CD4-positive, alpha-beta memory T cell (primary cell): ENCODE data around the gene RASA3. TPM values are rescaled to one million over a fixed set of nuclear protein-coding genes. Genes with fewer than 3 reads are reported as not detected.

ENCODE experiments used
- CTCF ChIA-PET: fragments of 350-600 bp; sonication (Branson Sonifier 250); formaldehyde crosslinking; loops from one replicate; lab custom pipeline; 2021; ENCODE audit warnings: inconsistent platforms; ENCODE audit not compliant: partially characterized antibody; lab: Charles Lee
- POLR2A ChIA-PET: fragments of 350-600 bp; sonication (Branson Sonifier 250); formaldehyde crosslinking; loops from one replicate; lab custom pipeline; 2021; ENCODE audit not compliant: partially characterized antibody; lab: Charles Lee
- DNase-seq, 5 donors: peaks; one replicate each; pipeline versions ENCODE4 v3.0.0 to v3.0.0-alpha.2; 2020 to 2022; ENCODE audit warnings: mixed read lengths in 1 of 5
- H3K27ac ChIP-seq: one replicate; pipeline ENCODE4 v1.7.0; 2013; ENCODE audit warnings: low read depth, low read length
- H3K27me3 ChIP-seq: 2 replicates; pipeline ENCODE4 v1.7.0; 2013; ENCODE audit warnings: mild to moderate bottlenecking, low read length, moderate library complexity; ENCODE audit not compliant: insufficient read depth
- H3K36me3 ChIP-seq: 2 replicates; pipeline ENCODE4 v1.7.0; 2013; ENCODE audit warnings: mild to moderate bottlenecking, low read length, moderate library complexity; ENCODE audit not compliant: insufficient read depth
- H3K4me1 ChIP-seq: 2 replicates; pipeline ENCODE4 v1.7.0; 2013; ENCODE audit warnings: mild to moderate bottlenecking, low read length, moderate library complexity; ENCODE audit not compliant: insufficient read depth
- H3K4me3 ChIP-seq, 2 donors: one replicate each; pipeline ENCODE4 v1.7.0; 2013; ENCODE audit warnings: low read length in 2 of 2, mild to moderate bottlenecking in 1 of 2
- H3K9me3 ChIP-seq, 2 donors: one replicate each; pipeline ENCODE4 v1.7.0; 2013; ENCODE audit warnings: low read length in 2 of 2, control low read depth in 1 of 2; ENCODE audit not compliant: control insufficient read depth in 1 of 2
- H3K27ac Mint-ChIP-seq, 7 donors: one replicate each; pipeline ENCODE4 v1.8.0; 2020 to 2021; ENCODE audit warnings: mixed read lengths in 7 of 7, mild to moderate bottlenecking in 6 of 7, inconsistent platforms in 3 of 7, moderate library complexity in 3 of 7
- H3K27me3 Mint-ChIP-seq, 2 donors: one replicate each; pipeline ENCODE4 v1.8.0; 2020 to 2021; ENCODE audit warnings: mixed read lengths in 2 of 2
- H3K36me3 Mint-ChIP-seq, 2 donors: one replicate each; pipeline ENCODE4 v1.8.0; 2020 to 2021; ENCODE audit warnings: mixed read lengths in 2 of 2, inconsistent platforms in 1 of 2, mild to moderate bottlenecking in 1 of 2
- H3K4me1 Mint-ChIP-seq, 4 donors: one replicate each; pipeline ENCODE4 v1.8.0; 2020 to 2021; ENCODE audit warnings: mixed read lengths in 4 of 4, mild to moderate bottlenecking in 1 of 4
- H3K4me3 Mint-ChIP-seq, 8 donors: one replicate each; pipeline ENCODE4 v1.8.0; 2020 to 2021; ENCODE audit warnings: mixed read lengths in 8 of 8, mild to moderate bottlenecking in 7 of 8, moderate library complexity in 6 of 8, inconsistent platforms in 3 of 8
- H3K9me3 Mint-ChIP-seq, 8 donors: one replicate each; pipeline ENCODE4 v1.8.0; 2020 to 2021; ENCODE audit warnings: mixed read lengths in 8 of 8, mild to moderate bottlenecking in 5 of 8, inconsistent platforms in 3 of 8, moderate library complexity in 1 of 8
- intact Hi-C: fragments of 100-400 bp; cut with micrococcal nuclease; formaldehyde crosslinking; loops from one replicate; pipeline ENCODE4 v1.15.1; 2023
- polyA plus RNA-seq, 2 donors: library from polyadenylated mRNA; unstranded; fragments of 300-500 nt; fragmentation: Illumina TruSeq; gene quantifications; one replicate each; pipeline ENCODE4 v1.2.3, GENCODE V29; 2021
- total RNA-seq, 2 experiments: library from RNA; stranded (reverse); gene quantifications; one replicate each; pipeline ENCODE4 v1.2.3, GENCODE V29; 2021

RASA3 gene
- total and polyA plus RNA-seq, 4 experiments from 2014 or later, result 65.5 to 174 (median 156) TPM

- no peak overlapping the region for H3K27ac ChIP-seq
- H3K9me3 Mint-ChIP-seq, result peaks cover 0 to 7% (median 0%) of the 10 kb centered on the region in 8 donors
- H3K36me3 ChIP-seq, result peaks cover 42% of the 10 kb centered on the region
- ChIA-PET CTCF (no interaction called here), POLR2A (no interaction called here)
- no peaks in the 10 kb centered on the region for H3K27me3 Mint-ChIP-seq
- no peak for DNase-seq
- intact Hi-C loops, result loop anchor here (10.0 kb wide), 1 partner anchor 57 kb away; no protein-coding TSS in a partner anchor
- H3K9me3 ChIP-seq, result no peaks in the 10 kb centered on the region
- H3K4me3 ChIP-seq, result no peak overlapping the region
- H3K4me1 ChIP-seq, result no peaks in the 10 kb centered on the region
- H3K4me3 Mint-ChIP-seq, result peak overlapping the region in 1 of 8 donors; percentile 17
- H3K36me3 Mint-ChIP-seq, result peaks cover 20 to 35% of the 10 kb centered on the region in 2 donors
- H3K27ac Mint-ChIP-seq, result peak overlapping the region in 2 of 7 donors; percentile 50 to 71
- H3K4me1 Mint-ChIP-seq, result peaks cover 2 to 12% (median 4%) of the 10 kb centered on the region in 4 donors
- H3K27me3 ChIP-seq, result no peaks in the 10 kb centered on the region
These were observed 124.9 kb downstream of the RASA3 start for GRCh38 chr13:114007566-114007965.

DNA sequence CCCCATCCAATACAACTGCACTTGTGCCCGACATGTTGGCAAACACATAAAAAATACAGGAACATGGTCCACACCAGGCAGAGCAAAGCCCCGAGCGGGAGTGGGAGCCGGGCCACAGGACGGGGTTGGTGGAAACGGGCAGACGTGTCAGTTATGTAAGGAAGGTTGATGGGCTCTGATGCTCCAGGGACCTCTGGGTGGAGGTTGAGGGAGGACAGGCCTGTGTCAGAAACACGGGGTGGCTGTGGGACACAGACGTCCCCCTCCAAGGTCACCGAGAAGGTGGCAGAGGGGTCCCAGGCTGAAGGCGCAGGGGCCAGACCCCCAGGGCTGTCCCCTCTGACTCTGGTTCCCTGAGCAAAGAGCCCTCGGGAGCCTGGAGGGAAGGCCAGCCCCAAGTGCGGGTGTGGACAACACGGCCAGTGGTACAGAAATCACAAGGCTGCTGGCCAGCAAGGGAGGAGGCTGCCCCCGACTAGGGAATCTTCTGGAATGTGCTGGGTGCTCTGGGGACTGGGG, 127.2 kb downstream of the RASA3 start:
- H3K27me3 ChIP-seq, result no peaks in the 10 kb centered on the region
- ChIA-PET POLR2A (no interaction called here), CTCF (no interaction called here)
- H3K4me1 ChIP-seq, result no peaks in the 10 kb centered on the region
- Mint-ChIP-seq H3K4me1 (peaks cover 0 to 6% (median 0%) of the 10 kb centered on the region in 4 donors), H3K4me3 (no peak overlapping the region), H3K27ac (peak overlapping the region in 3 of 7 donors; percentile 49 to 80 (median 51)), H3K36me3 (peaks cover 28 to 42% of the 10 kb centered on the region in 2 donors), H3K9me3 (peaks cover 0 to 1% (median 0%) of the 10 kb centered on the region in 8 donors), H3K27me3 (no peaks in the 10 kb centered on the region)
- H3K4me3 ChIP-seq, result no peak overlapping the region
- no peak overlapping the region for H3K27ac ChIP-seq
- peaks cover 44% of the 10 kb centered on the region for H3K36me3 ChIP-seq
- no peaks in the 10 kb centered on the region for H3K9me3 ChIP-seq
- DNase-seq, result no peak
- intact Hi-C loops, result loop anchor here (10.0 kb wide), 1 partner anchor 60 kb away; no protein-coding TSS in a partner anchor

- peak overlapping the region in 2 of 8 donors; percentile 42 to 45 for H3K4me3 Mint-ChIP-seq
- Histone ChIP-seq H3K36me3 (peaks cover 39% of the 10 kb centered on the region), H3K9me3 (no peaks in the 10 kb centered on the region), H3K4me3 (no peak overlapping the region), H3K27me3 (no peaks in the 10 kb centered on the region), H3K27ac (no peak overlapping the region), H3K4me1 (no peaks in the 10 kb centered on the region)
- POLR2A ChIA-PET, result no interaction called here
- peaks cover 31 to 43% of the 10 kb centered on the region in 2 donors for H3K36me3 Mint-ChIP-seq
- CTCF ChIA-PET, result no interaction called here
- intact Hi-C loops, result loop anchor here (10.0 kb wide), 1 partner anchor 60 kb away; no protein-coding TSS in a partner anchor
- no peak for DNase-seq
- peak overlapping the region in 3 of 7 donors; percentile 1 to 51 (median 49) for H3K27ac Mint-ChIP-seq
- no peaks in the 10 kb centered on the region for H3K27me3 Mint-ChIP-seq
- H3K9me3 Mint-ChIP-seq, result peaks cover 0 to 1% (median 0%) of the 10 kb centered on the region in 8 donors
- H3K4me1 Mint-ChIP-seq, result peaks cover 0 to 6% (median 0%) of the 10 kb centered on the region in 4 donors
These were observed 127.8 kb downstream of the RASA3 start for GRCh38 chr13:114004420-114005205.

GRCh38 chr13:114002771-114003321, 129.6 kb downstream of the RASA3 start:
- peaks cover 46% of the 10 kb centered on the region for H3K36me3 ChIP-seq
- Mint-ChIP-seq H3K27ac (peak overlapping the region in 2 of 7 donors; percentile 17 to 30), H3K36me3 (peaks cover 37 to 51% of the 10 kb centered on the region in 2 donors)

DNA sequence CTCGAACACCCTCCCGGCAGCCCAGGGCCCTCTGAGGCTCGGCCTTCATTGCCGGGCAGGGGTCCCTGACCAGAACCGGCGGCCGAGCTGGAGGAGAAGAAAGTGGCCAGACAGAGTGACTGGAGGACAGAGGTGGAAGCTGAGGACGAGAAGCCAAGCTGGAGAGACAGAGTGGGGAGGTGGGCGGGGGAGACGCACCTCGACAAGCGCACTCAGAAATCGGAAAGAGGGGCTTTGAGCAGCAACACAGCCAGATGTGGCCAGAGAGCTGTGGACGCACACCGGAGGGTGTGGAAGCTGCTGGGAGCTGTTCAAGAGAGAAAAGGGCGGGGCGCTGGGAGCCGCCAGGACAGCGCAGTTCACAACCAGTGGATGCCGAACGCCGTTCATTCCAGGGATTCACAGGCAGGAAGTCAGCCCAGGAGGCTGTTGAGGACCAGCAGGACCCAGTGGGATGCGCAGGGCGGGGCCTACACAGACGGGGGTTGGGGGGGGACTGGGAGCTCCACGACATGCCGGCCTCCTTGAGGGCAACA, 130.3 kb downstream of the RASA3 start:
- DNase-seq, result no peak
- ChIA-PET POLR2A (no interaction called here), CTCF (no interaction called here)
- Mint-ChIP-seq H3K27ac (peak overlapping the region in 2 of 7 donors; percentile 30 to 55), H3K9me3 (peaks cover 0 to 3% (median 0%) of the 10 kb centered on the region in 8 donors), H3K36me3 (peaks cover 43 to 55% of the 10 kb centered on the region in 2 donors), H3K4me1 (peaks cover 0 to 6% (median under 1%) of the 10 kb centered on the region in 4 donors), H3K27me3 (no peaks in the 10 kb centered on the region), H3K4me3 (no peak overlapping the region)
- Histone ChIP-seq H3K36me3 (peaks cover 53% of the 10 kb centered on the region), H3K4me1 (no peaks in the 10 kb centered on the region), H3K27me3 (no peaks in the 10 kb centered on the region), H3K9me3 (no peaks in the 10 kb centered on the region), H3K4me3 (no peak overlapping the region), H3K27ac (no peak overlapping the region)
- intact Hi-C loops, result loop anchor here (10.0 kb wide), 1 partner anchor 63 kb away; no protein-coding TSS in a partner anchor

More at GRCh38 chr13:114002771-114003321, 129.6 kb downstream of the RASA3 start:
- DNase-seq, result peak in 1 of 5 donors; percentile 33
- no peak overlapping the region for H3K4me3 ChIP-seq
- ChIA-PET POLR2A (interaction anchor here (0.6 to 1.4 kb wide), 6 partner anchors 9 to 293 kb away, joined by 3 to 4 read pairs (median 3); no protein-coding TSS in a partner anchor), CTCF (interaction anchor here (1.0 kb wide), 1 partner anchor 9 kb away, joined by 3 read pairs; no protein-coding TSS in a partner anchor)
- peaks cover 0 to 6% (median under 1%) of the 10 kb centered on the region in 4 donors for H3K4me1 Mint-ChIP-seq
- peaks cover 0 to 1% (median 0%) of the 10 kb centered on the region in 8 donors for H3K9me3 Mint-ChIP-seq
- no peaks in the 10 kb centered on the region for H3K27me3 ChIP-seq
- H3K4me3 Mint-ChIP-seq, result no peak overlapping the region
- no peaks in the 10 kb centered on the region for H3K4me1 ChIP-seq
- no peaks in the 10 kb centered on the region for H3K9me3 ChIP-seq
- H3K27ac ChIP-seq, result no peak overlapping the region
- intact Hi-C loops, result loop anchor here (10.0 kb wide), 1 partner anchor 62 kb away; no protein-coding TSS in a partner anchor
- H3K27me3 Mint-ChIP-seq, result no peaks in the 10 kb centered on the region

DNA sequence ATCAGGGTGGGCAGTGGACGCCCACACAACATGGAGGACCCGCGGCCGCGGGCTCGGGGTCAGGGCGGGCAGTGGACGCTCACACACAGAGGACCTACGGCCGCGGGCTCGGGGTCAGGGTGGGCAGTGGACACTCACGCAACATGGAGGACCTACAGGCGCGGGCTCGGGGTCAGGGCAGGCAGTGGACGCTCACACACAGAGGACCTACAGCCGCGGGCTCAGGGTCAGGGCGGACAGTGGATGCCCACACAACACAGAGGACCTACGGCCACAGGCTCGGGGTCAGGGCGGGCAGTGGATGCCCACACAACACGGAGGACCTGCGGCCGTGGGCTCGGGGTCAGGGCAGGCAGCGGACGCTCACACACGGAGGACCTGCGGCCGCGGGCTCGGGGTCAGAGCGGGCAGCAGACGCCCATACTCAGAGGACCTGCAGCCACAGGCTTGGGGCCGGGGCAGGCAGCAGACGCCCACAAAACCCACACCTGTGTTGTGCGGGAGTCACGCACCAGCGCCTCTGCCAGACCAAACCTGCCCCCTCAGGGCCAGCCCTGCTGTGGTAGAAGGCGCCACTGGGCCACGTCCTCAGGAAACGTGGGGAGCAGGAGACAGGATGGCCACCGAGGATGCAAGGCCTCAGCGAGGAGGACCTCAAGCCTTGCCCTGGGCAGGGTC, 131.0 kb downstream of the RASA3 start:
- peaks cover 44 to 60% of the 10 kb centered on the region in 2 donors for H3K36me3 Mint-ChIP-seq
- H3K9me3 Mint-ChIP-seq, result peaks cover 0 to 4% (median 0%) of the 10 kb centered on the region in 8 donors
- intact Hi-C loops, result loop anchor here (10.0 kb wide), 1 partner anchor 63 kb away; no protein-coding TSS in a partner anchor
- peaks cover 0 to 6% (median under 1%) of the 10 kb centered on the region in 4 donors for H3K4me1 Mint-ChIP-seq
- DNase-seq, result peak in 1 of 5 donors; percentile 35
- Histone ChIP-seq H3K4me3 (no peak overlapping the region), H3K9me3 (no peaks in the 10 kb centered on the region), H3K36me3 (peaks cover 59% of the 10 kb centered on the region), H3K27me3 (no peaks in the 10 kb centered on the region), H3K27ac (no peak overlapping the region), H3K4me1 (no peaks in the 10 kb centered on the region)
- no peaks in the 10 kb centered on the region for H3K27me3 Mint-ChIP-seq
- H3K4me3 Mint-ChIP-seq, result no peak overlapping the region
- POLR2A ChIA-PET, result no interaction called here
- CTCF ChIA-PET, result no interaction called here
- peak overlapping the region in 2 of 7 donors; percentile 55 to 66 for H3K27ac Mint-ChIP-seq
